GM19463 (cell line): ENCODE measurements around the gene ARHGEF2.
"Not testable (repeated sequence)": the region's sequence is repeated elsewhere in the genome, so short reads cannot be mapped to it uniquely, and the experiment has no call there.

ENCODE experiments used
- ATAC-seq: cut with Tn5 transposase; IDR thresholded peaks from one replicate; pipeline ENCODE4 v1.9.1; 2021; ENCODE audit warnings: mild to moderate bottlenecking, moderate library complexity; ENCODE audit not compliant: unreplicated experiment

The ARHGEF2 gene

DNA sequence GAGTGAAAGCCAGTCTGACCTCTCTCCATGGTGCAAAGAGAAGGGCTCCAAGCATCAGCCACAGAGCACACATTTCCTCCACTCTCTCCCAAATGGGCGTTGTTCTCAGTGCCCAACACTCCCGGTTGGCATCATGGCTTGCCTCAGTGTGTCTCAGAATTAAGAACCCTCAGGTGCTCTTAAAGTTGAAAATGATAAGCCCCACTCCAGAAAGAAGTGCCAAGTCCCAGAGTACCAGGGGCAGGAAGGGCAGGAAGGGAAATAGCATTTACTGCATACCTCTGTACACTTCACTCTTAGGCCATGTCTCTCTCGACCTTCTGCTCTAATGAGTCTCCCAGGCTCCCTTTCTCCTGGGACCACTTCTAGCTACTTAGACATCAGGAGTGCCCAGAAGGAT is 15.2 kb upstream of the ARHGEF2 start:
- ATAC-seq, result no peak

DNA sequence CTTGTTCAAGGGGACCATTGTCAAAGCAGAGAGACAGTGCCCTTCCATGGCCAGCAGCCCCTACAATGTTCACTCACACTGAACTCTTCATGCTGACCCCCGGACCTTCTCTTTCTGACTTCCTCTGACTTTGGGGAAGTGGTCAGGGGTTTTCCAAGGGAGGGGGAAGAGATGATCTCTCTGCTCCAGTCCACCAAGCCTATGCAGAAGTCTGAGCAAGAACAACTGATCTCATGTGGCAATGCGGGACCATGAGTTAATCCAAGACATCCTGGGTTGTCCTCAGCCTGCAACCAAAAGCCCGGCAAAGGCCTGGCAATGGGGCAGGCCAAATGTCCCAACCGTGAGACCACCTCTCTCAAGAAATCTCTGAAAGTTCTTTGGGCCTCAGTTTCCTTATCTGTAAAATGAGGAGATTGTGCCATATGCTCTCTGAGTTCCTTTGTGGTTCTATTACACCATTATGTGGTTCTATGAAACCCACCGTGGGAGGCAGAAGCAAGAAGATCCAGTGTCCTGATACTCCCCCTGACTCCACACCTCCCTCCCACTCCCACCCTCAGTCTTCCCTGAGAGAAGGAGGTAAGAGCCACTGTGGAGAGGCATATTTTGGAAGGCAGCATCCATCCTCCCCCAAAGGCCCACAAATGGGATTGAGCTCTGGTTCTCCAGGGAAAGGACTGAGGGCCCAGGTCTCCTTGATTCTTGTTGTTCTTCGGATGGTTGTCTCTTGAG is 11.8 kb upstream of the ARHGEF2 start:
- ATAC-seq, result peak; percentile 35

DNA sequence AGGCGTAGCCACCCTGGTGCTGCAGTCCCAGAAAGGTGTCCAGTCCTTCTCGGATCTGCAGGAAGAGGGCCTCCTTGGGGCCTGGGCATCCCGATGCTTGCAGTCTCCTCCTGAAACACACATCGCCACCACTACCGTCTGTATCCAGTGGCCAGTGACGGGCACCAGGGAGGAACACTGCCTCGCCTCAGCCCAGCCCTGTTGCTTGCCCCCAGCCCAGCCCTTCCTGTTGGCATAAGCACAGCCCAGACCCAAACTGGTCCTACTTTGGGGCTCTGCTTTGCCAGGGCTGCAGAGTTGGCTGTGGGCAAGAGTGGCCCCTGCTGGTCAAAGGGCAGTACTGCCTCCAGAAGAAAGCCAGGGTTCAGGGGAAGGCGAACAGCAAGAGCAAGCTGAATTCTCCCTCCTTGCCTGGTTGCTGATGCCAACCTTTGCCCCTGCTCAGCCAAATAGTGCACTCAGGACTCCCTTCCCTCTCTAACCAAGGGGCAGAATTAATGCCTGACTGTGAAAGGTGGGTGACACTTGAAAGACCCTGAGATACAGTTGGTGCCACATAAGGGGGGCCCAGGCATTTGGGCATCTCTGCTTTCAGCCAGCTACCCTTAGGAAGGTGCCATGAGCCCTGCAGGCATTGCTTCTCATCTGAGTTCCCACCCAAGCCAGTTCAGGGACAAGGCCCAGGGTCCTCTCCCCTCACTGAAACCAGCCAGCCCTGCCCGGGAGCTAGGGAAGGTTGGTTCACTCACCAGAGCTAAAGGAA is 11.1 kb upstream of the ARHGEF2 start:
- peak; percentile 62 for ATAC-seq

DNA sequence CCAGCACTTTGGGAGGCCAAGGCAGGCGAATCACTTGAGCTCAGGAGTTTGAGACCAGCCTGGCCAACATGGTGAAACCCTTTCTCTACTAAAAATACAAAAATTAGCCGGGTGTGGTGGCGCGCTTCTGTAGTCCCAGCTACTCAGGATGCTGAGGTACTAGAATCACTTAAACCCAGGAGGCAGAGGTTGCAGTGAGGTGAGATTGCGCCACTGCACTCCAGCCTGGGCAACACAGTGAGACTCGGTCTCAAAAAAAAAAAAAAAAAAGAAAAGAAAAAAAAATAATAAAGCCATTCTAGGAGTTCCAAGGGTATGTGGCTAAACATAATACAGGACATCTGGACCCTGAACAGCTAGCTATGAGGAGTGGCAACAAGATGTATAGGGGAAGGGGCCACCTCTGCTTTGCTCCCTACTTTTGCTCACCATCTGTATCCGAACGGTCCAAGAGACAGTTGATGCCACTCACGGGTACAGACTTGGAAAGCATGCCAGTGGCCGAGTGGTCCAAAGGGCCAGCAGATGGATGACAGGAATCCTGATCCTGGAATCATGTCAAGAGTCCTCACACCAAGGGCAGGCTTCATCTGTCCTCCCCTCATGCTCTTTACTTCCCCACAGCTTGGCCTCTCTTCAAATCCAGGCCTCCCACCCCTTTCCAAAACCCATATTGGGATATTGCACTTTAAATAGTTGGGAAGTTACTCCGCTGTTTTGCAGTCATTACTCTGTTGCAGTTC is 6.7 kb upstream of the ARHGEF2 start:
- not testable (repeated sequence) for ATAC-seq

DNA sequence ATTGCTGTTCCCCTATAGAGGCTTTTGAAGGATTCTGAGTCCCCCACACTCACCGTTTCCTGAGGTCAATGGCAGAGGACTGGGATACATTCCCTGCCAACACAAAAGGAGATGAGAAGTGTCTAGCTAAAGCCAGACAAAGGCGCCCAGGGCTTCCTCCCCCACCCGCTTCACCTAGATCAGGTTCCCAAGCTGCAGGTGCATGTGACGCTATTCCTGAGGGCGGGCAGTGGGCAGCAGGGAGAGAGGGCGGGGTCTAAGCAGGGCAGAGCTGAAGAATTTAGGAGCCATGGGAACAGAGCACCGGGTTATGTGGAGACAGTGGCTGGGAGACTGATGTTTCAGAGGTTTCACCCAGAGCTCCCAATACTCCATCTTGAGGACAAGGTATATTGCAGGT is 6.0 kb upstream of the ARHGEF2 start:
- ATAC-seq, result no peak

DNA sequence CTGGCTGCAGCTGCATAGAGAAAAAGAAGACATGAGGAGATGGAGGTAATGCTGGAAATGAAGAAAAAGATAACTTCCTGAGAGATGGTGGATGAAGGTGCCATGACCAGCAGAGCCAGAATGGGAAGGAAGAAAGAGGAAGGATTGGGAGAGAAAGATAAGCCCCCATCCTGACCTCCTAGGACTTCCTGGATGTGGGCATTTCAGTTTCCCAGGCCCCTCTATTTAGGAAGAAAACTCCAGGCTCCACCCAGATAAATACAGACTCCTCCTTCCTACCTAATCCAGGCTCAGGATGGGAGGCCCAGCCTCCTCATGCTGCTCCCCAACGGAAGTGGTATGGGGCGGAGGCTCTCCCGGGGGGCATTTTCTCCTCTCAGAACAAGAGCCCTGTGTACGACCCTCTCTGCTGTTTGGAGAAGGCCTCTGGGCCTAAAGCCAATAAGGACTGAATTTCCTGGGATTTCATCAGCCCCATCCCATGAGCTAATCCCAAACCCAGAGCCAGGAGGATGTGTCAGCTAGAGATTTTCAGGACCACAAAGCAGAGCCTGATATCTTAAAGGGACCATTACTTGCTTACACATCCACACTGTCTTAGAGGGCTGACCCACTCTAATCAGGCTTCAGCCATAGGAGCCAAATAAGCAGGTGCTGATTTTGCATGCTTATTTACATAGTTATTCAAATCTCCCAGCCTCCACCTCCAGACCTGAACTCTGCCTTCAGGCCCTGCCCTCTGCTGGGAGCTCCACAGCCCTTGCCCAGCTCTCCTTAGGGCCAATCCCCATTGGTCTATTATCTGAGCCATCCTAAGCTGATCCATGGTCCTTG is 5.1 kb upstream of the ARHGEF2 start:
- ATAC-seq, result no peak

DNA sequence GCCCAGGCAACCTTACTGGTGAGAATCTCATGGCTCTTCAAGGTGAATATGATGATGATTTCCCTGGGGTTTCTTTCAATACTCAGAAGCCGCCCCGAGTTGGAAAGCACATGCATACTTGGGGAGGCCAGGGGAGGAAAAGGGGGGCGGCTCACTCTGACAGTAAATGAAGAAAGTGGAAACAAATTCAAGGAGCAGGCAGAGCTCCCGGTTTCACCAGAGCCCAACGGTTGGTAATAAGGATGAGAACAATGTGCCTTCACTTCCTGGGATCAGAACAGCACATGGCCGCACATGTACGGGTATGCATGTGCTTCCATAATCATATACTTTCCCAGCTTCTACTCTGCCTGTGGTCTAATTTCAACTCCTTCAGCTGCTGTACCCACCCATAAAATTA is 3.8 kb upstream of the ARHGEF2 start:
- ATAC-seq, result no peak

DNA sequence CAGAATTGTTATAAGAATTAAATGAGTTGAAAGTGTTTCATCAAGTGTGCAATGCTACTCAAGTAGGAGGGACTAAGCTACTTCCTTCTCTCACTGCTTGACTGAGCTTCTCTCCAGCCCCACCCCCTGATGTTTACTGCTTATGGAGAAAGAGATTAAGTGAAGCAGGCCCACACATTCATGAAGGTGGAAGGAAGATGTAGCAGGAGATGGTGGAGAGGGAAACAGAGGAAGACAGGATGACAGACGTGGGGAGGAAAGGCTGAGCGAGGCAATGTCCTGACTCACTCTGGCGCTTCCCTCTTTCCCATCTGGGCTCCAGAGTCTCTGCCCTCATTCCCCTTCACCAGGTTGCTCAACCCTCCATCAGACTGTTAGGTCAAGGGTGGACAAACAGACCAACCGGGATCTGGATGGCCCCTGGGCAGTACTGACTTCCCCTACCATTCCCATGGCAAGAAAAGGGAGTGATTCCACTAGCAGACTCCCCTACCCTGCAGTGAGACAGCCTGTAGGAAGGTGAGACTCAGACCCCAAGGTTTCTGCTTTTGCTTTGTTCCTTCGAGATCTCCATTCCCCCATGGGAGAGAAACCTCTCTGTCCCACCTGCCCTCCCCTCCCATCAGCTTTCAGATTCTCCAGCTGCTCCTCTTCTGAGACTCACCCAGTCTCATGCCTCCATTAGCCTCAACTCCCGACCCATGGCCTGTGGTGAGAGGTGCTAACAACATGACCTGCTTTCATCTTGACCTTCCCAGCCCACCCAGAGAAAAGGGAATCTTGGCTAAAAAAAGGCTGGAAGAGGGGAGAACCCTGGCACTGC is 3.1 kb upstream of the ARHGEF2 start:
- ATAC-seq, result no peak

DNA sequence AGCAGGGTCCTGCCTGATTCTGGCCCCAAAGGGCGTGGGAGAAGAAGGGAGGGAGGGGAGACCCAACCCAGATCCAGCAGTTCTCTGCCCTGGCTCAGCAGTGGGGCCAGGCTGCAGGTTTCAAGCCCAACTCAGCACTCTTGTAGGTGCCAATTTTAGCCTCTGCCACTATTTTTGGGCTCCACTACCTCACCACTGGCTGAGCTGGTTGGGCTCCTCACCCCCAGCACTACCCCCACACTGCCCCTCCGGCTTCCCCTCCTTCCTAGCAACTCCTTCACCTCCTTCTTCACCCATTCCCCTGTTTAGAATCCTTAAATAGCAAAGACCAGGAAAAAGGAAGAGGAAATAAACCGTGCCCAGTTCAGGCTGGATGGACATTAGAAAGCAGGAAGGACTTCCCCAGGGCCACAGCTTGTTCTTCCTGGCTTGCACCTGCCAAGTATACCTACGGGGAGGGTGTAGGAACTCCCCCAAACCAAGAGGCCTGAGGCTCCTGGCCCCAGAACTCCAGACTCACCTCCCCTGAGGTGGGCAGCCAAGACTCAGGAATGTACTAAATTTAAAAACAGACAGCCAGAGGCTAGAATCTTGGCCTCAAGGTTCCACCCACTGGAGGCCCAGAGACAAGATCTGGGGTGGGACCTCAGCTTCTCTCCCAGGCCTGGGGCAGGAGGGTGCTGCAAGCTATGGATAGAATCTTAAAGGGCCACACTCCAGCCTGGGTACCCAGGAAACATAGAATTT is 1.4 kb upstream of the ARHGEF2 start:
- ATAC-seq, result no peak

DNA sequence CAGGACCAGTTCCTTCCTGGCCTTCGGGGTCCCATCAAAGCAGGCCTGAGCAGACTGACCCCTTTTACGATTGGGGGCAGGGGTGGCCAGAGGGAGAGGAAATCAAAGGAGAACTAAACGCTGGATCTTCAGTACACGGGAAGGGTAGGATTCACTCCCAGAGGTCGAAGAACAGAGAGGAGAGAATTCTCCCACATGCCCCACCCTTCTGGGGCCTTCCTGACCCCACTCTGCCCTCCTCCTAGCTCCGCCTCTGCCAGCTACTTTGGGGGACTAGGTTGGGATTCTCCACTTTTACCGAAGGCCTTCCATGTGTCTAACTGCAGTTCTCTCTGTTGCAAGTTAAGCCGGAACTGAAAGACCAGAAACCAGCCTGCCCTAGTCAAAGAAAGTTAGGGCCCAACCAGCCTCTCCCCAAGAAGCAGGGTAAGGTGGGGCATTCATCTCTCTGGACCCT is 654 bp upstream of the ARHGEF2 start:
- ATAC-seq, result no peak

DNA sequence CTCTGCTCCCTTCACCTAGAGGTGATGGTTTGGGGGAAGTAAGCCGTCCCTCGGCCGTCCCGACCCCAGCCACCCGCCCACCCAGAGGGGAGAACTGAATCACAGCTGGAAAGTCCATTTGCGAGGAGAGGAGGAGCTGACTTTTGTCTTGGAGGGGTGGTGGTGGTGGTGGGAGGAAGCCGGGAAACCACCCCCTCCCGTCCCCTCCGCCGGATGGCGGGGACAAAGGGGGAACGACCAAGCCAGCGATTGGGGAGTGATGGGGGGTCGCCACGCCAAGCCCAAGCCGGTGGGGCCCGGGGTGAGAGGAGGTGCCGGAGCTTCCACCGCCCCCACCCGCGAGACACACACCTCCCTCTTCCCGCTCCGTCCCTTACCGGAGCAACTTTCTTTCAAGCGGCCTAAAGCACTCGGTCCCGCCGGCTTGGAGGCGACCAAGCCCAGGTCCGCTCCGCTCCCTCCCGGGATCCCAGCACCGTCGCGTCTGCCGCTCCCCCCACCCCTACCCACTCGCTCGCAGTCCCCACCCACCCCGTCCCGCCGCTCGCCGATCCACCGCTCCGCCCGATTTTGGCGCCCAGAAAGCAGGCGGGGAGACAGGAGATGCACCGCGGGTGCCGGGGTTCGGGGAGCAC is 540 bp downstream of the ARHGEF2 start:
- no peak for ATAC-seq

DNA sequence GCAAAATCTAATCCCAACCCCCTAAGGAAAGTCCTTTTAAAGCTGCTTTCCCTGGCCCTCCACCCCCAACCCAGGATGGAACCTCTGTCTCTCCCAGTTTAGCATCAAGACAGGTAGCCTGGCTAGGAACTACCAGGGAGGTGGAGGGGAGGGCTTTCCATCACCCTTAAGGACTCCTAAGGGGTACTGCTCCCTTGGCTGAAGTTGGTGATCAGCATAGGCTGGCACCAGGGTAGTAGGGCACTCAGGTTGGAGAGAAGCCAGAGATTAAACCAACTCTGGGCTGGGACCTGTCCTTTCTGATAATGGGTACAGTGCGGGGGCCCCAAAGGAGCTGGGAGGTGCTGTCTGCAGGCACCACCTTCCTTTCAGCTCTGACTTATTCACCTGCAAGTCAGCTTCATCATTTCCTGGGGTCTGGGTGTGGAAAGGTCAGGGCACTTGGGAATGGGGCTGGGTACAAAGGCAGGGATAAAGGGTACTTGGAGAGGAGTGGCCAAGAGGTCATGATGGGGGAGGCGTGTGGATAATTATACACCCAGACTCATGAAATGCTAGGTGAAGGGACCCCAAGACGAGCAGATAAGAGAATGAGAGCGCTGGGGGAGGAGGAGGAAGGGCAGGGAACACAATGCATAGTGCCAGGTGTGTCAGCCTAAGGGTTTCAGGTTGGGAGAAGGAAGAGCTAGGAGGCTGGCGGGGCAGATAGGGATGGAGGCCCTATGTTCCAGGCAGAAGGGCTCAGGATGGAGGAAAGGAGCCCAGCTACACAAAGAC is 1.2 kb downstream of the ARHGEF2 start:
- no peak for ATAC-seq

DNA sequence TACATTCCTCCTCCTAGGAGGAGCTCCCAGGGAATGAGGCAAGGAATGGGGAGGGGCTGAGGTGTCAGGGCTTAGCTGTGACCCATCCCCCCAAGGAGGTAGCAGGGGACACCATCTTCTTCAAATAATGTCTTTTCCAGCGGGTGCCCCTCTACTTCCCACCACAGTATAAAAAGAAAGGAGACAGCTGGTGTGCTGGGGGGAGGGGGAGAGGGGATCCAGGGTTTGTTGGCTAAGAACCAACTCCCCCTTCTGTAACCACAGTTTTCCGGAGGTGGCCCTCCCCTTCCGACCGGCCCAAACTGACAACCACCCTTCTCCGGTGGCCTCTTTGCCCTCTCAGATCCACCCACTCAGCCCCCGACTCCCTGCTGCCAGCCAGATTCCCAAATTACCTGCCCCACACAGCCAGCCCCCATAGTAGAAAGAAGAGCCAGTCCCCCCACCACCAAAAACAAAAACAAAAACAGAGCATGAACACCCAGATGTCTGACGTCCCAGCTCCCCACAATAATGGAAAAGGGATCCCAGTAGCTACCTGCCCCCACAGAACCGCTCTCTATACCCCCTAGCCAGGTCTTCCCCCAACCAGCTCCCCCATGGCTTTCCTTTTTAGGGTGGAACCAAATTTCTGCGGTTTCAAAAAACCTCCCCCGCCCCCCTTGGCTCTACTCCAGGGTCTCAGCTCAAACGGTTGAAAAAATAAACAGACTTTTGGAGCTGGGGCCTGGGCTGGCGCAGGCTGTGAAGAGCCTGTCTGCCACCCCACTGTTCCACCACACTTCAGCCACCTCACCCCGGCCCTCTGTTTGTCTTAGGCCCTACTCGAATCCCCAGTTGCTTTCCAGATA is 2.1 kb downstream of the ARHGEF2 start:
- ATAC-seq, result no peak

DNA sequence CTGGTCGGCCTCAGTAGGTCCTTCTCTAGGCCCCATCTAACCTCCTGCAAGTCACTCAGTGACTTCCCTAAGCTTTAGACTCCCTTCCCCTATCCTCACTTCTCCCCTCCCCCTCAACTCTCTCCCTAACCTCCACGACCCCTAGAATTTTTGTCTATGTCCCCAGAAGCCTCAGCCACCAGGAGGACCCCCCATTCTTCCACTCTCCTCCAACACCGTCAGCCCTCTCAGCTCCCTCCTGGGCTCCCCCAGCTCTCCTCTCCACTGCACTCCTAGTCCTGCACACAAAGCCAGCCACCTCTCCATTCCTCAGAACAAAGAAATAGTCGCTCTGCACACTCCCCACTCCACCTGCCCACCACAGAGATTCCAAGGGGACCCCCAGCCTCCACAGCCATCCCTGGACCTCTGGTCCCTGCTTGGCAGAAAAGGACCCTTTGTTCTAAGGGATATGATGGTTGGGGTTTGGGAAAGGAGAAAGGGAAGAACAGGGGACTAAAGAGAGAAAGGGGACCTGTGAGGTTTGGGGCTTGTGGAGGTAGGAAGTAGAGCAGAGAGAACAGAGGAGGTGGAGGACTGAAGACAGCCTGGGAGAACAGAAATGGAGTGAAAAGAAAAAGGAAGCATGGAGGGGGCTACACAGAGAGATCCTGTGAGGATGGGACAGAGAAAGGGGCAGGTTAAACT is 2.8 kb downstream of the ARHGEF2 start:
- ATAC-seq, result no peak

DNA sequence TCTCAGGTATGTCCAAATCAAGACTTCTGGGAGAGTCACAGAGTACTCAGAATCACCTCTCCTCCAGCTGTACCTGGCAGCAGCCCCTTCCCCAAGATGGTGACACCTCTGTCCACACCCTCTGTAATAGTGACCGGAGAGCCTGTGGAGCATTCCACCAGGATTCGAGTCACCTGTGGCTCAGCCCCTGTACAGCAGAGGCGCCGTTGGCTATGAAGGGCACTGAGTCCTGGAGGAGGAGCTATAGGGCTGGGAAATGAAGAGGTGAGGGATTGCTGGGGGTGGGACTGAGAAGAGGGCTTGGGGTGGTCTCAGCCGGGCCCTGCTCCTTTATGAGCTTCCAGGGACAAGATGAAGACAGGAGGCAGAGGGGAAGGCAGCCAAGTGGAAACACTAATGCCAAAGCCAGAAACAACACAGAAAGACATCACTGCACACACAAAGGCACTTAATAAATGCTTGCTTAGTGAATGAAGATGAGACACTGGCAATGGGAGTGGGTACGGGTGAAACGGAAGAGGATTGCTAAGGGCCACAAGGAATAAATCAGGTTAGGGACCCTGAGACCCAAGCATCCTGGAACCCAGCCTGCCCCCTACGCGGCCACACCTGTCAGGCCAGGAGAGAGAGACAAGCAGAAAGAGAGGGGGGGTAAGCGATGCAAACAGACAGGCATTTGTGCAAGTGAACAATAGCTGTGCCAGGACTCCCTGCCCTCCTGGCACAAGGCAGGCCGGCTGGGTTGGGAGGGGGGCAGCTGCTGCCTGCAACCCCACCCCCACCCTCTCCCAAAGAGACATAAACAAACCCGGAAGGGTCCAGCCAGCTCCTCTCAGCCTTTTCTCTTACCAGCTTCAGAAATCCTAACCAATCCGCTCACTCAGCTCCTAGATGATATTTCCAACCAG is 3.9 kb downstream of the ARHGEF2 start:
- no peak for ATAC-seq

DNA sequence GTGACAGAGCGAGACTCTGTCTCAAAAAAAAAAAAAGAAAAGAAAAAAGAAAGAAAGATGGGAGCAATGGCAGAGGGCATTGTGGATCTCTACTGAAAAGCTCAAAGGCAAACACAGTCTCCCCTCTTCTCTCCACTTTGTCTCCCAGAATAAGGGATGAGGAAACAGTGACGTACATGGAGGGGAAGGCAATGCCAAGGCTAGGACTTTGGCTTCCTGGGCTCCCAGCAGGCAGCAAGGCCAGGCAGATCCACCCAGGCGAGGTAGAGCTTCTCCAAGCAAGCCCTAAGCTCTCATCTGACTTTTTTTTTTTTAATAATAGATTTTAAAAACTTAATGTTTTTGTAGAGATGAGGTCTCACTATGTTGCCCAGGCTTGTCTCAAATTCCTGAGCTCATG is 4.6 kb downstream of the ARHGEF2 start:
- ATAC-seq, result no peak
